H9 (cell line): Measurements from ENCODE around the gene PPP4R2. TPM values are rescaled to one million over a fixed set of nuclear protein-coding genes. Genes with fewer than 3 reads are reported as not detected.

Experiments
- DNase-seq: peaks from one replicate; pipeline ENCODE4 v3.0.0-alpha.2; 2017
- H2AFZ ChIP-seq: one replicate; pipeline ENCODE4 v1.6.1; 2013; ENCODE audit warnings: mild to moderate bottlenecking, low read length, control low read depth, moderate library complexity
- H2AK5ac ChIP-seq: 2 replicates; pipeline ENCODE4 v1.6.1; 2013; ENCODE audit warnings: low read length, control low read depth, mixed read lengths; ENCODE audit not compliant: insufficient read length
- H2BK120ac ChIP-seq: one replicate; pipeline ENCODE4 v1.6.1; 2013; ENCODE audit warnings: low read depth, mild to moderate bottlenecking, low read length, control low read depth, inconsistent platforms; ENCODE audit not compliant: poor library complexity, severe bottlenecking
- H2BK12ac ChIP-seq: 2 replicates; pipeline ENCODE4 v1.6.1; 2013; ENCODE audit warnings: low read length, control low read depth, mixed read lengths, low read depth; ENCODE audit not compliant: insufficient read length
- H2BK15ac ChIP-seq: 2 replicates; pipeline ENCODE4 v1.6.1; 2013; ENCODE audit warnings: low read depth, low read length, control low read depth
- H2BK20ac ChIP-seq: one replicate; pipeline ENCODE4 v1.6.1; 2013; ENCODE audit warnings: low read depth, mild to moderate bottlenecking, low read length, control low read depth, inconsistent platforms; ENCODE audit not compliant: poor library complexity, severe bottlenecking
- H2BK5ac ChIP-seq: 2 replicates; pipeline ENCODE4 v1.6.1; 2013; ENCODE audit warnings: low read length, control low read depth, mixed read lengths; ENCODE audit not compliant: insufficient read length
- H3K14ac ChIP-seq: 2 replicates; pipeline ENCODE4 v1.6.1; 2013; ENCODE audit warnings: low read length, control low read depth; ENCODE audit not compliant: insufficient read depth
- H3K18ac ChIP-seq: 2 replicates; pipeline ENCODE4 v1.6.1; 2013; ENCODE audit warnings: low read depth, mild to moderate bottlenecking, mixed read lengths, low read length, control low read depth; ENCODE audit not compliant: insufficient read length
- H3K23ac ChIP-seq: 2 replicates; pipeline ENCODE4 v1.6.1; 2013; ENCODE audit warnings: low read length, control low read depth, mixed read lengths, low read depth; ENCODE audit not compliant: insufficient read length
- H3K23me2 ChIP-seq: 2 replicates; pipeline ENCODE4 v1.6.1; 2013; ENCODE audit warnings: low read depth, mild to moderate bottlenecking, mixed read lengths, low read length, control low read depth; ENCODE audit not compliant: insufficient read length, poor library complexity, severe bottlenecking
- H3K27ac ChIP-seq: 2 replicates; pipeline ENCODE4 v1.5.1; 2013; ENCODE audit warnings: low read length, control low read depth, mixed read lengths, low read depth; ENCODE audit not compliant: insufficient read length
- H3K27me3 ChIP-seq: 2 replicates; pipeline ENCODE4 v1.6.1; 2013; ENCODE audit warnings: low read length, control low read depth, inconsistent platforms; ENCODE audit not compliant: insufficient read depth
- H3K4ac ChIP-seq: 2 replicates; pipeline ENCODE4 v1.6.1; 2013; ENCODE audit warnings: low read depth, mild to moderate bottlenecking, control low read depth, inconsistent platforms, low read length, moderate library complexity
- H3K4me1 ChIP-seq: 2 replicates; pipeline ENCODE4 v1.6.1; 2013; ENCODE audit warnings: low read length, control low read depth, inconsistent platforms; ENCODE audit not compliant: insufficient read depth
- H3K4me2 ChIP-seq: 2 replicates; pipeline ENCODE4 v1.6.1; 2013; ENCODE audit warnings: low read length, control low read depth, mixed read lengths; ENCODE audit not compliant: insufficient read length, insufficient read depth
- H3K56ac ChIP-seq: 2 replicates; pipeline ENCODE4 v1.6.1; 2013; ENCODE audit warnings: low read depth, mild to moderate bottlenecking, mixed read lengths, low read length, control low read depth; ENCODE audit not compliant: insufficient read length
- H3K79me1 ChIP-seq: 2 replicates; pipeline ENCODE4 v1.6.1; 2013; ENCODE audit warnings: low read depth, mild to moderate bottlenecking, moderate library complexity, low read length, control low read depth, inconsistent platforms; ENCODE audit not compliant: insufficient read depth, poor library complexity, severe bottlenecking
- H3K79me2 ChIP-seq: 2 replicates; pipeline ENCODE4 v1.6.1; 2013; ENCODE audit warnings: low read length, control low read depth, inconsistent platforms; ENCODE audit not compliant: insufficient read depth
- H3K9ac ChIP-seq: 2 replicates; pipeline ENCODE4 v1.6.1; 2013; ENCODE audit warnings: low read length, control low read depth, mixed read lengths; ENCODE audit not compliant: insufficient read length; ENCODE audit errors: extremely low read depth
- H3K9me3 ChIP-seq: one replicate; pipeline ENCODE4 v1.6.1; 2013; ENCODE audit warnings: low read depth, low read length, inconsistent platforms; ENCODE audit not compliant: control insufficient read depth
- H3T11ph ChIP-seq: one replicate; pipeline ENCODE4 v1.6.1; 2013; ENCODE audit warnings: mild to moderate bottlenecking, low read length, control low read depth, inconsistent platforms
- H4K20me1 ChIP-seq: one replicate; pipeline ENCODE4 v1.6.1; 2013; ENCODE audit not compliant: control insufficient read depth, insufficient read length, insufficient read depth
- H4K5ac ChIP-seq: 2 replicates; pipeline ENCODE4 v1.6.1; 2013; ENCODE audit warnings: low read depth, mild to moderate bottlenecking, mixed read lengths, low read length, control low read depth; ENCODE audit not compliant: insufficient read length
- H4K8ac ChIP-seq: replicated peaks from 2 replicates; pipeline ENCODE4 v1.6.1; 2013; ENCODE audit warnings: low read length, control low read depth, mixed read lengths, low read depth; ENCODE audit not compliant: insufficient read length
- H4K91ac ChIP-seq: 2 replicates; pipeline ENCODE4 v1.6.1; 2013; ENCODE audit warnings: low read depth, mild to moderate bottlenecking, moderate library complexity, mixed read lengths, low read length, control low read depth; ENCODE audit not compliant: insufficient read length
- H3K27ac Mint-ChIP-seq, 3 experiments: 2 replicates in 2 of 3; 3 replicates in 1 of 3; pipeline ENCODE4 v1.8.0; 2020 to 2021; ENCODE audit warnings: mixed read lengths in 3 of 3, mild to moderate bottlenecking in 1 of 3, moderate library complexity in 1 of 3
- H3K27me3 Mint-ChIP-seq: 2 replicates; pipeline ENCODE4 v1.8.0; 2021; ENCODE audit warnings: low read depth, mild to moderate bottlenecking, moderate library complexity, mixed read lengths
- H3K36me3 Mint-ChIP-seq, 3 experiments: 2 replicates in 2 of 3; 3 replicates in 1 of 3; pipeline ENCODE4 v1.8.0; 2020 to 2021; ENCODE audit warnings: low read depth in 3 of 3, mixed read lengths in 3 of 3; ENCODE audit not compliant: insufficient read depth in 1 of 3
- H3K4me1 Mint-ChIP-seq, 2 experiments: 2 replicates each; pipeline ENCODE4 v1.8.0; 2020; ENCODE audit warnings: mixed read lengths in 2 of 2
- H3K4me3 Mint-ChIP-seq, 2 experiments: 2 replicates in 1 of 2; 3 replicates in 1 of 2; pipeline ENCODE4 v1.8.0; 2020 to 2021; ENCODE audit warnings: mild to moderate bottlenecking in 2 of 2, mixed read lengths in 2 of 2, moderate library complexity in 1 of 2
- H3K9me3 Mint-ChIP-seq, 2 experiments: 2 replicates in 1 of 2; 3 replicates in 1 of 2; pipeline ENCODE4 v1.8.0; 2020; ENCODE audit warnings: mild to moderate bottlenecking in 2 of 2, mixed read lengths in 2 of 2, moderate library complexity in 1 of 2
- CTCF ChIP-seq: fragments of 200-600 bp; sonication (generic); conservative IDR thresholded peaks from 3 replicates; pipeline ENCODE4 v1.8.0; 2021; ENCODE audit warnings: antibody characterized with exemption, mild to moderate bottlenecking
- WGBS: extraction: QIAGEN DNeasy Blood & Tissue Kit; methylation state at CpG from one replicate; pipeline ENCODE4 v1.1.7; 2013; ENCODE audit warnings: missing lambda C conversion rate, low lambda C conversion rate, mixed read lengths; ENCODE audit not compliant: insufficient read length; ENCODE audit errors: extremely low coverage; 5-methylcytosine and 5-hydroxymethylcytosine counted together
- total RNA-seq: library from RNA; stranded (reverse); gene quantifications from 2 replicates; pipeline ENCODE4 v1.2.1, GENCODE V29; 2021

Gene PPP4R2
- total RNA-seq, 1 experiment from 2014 or later: 132 TPM

DNA sequence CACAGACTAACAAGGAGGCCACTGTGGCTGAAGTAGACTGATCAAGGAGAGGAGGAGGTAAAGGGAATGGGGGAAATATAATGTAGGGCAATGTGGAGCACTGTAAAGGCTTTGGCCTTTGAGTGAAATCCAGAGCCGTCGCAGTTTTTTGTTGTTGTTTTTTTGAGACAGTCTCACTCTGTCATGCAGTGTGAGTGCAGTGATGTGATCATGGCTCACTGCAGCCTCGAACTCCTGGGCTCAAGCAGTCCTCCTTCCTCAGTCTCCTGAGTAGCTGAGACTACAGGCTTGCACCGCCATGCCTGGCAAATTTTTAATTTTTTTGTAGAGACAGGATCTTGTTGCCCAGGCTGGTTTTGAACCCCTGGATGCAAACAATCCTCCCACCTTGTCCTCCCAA is 32.2 kb downstream of the PPP4R2 start:
- WGBS: no CpG with 5 or more reads among the region's 4 CpGs
- Histone ChIP-seq H2AK5ac (no peak overlapping the region), H3K4me2 (no peak overlapping the region), H4K8ac (no peak overlapping the region), H2BK20ac (no peak overlapping the region), H4K5ac (no peak overlapping the region), H4K91ac (no peak overlapping the region), H2BK15ac (no peak overlapping the region), H2BK120ac (no peak overlapping the region), H3K27ac (no peak overlapping the region), H3K79me2 (peaks cover 64% of the 10 kb centered on the region; the same call in 1 of the 2 replicates), H3K4ac (no peak overlapping the region), H3K9me3 (no peaks in the 10 kb centered on the region), H3K18ac (no peak overlapping the region), H4K20me1 (no peaks in the 10 kb centered on the region), H3K23me2 (no peaks in the 10 kb centered on the region), H2BK12ac (no peak overlapping the region), H3K56ac (no peak overlapping the region), H3K9ac (no peak overlapping the region), H3K14ac (no peak overlapping the region), H3T11ph (no peak overlapping the region), H3K23ac (no peak overlapping the region), H3K27me3 (no peaks in the 10 kb centered on the region), H3K79me1 (no peaks in the 10 kb centered on the region), H2BK5ac (no peak overlapping the region), H3K4me1 (peaks cover 7% of the 10 kb centered on the region; the same call in 1 of the 2 replicates), H2AFZ (no peak overlapping the region)
- TF ChIP-seq CTCF: no peak
- Mint-ChIP-seq H3K27me3 (no peaks in the 10 kb centered on the region), H3K9me3 (no peaks in the 10 kb centered on the region), H3K27ac (peak overlapping the region; percentile 54 to 84 (median 79); a peak in 6 of 7 replicates), H3K4me3 (no peak overlapping the region), H3K4me1 (peaks cover 33 to 40% of the 10 kb centered on the region in 2 experiments), H3K36me3 (peaks cover 3 to 7% (median 7%) of the 10 kb centered on the region in 3 experiments; a peak in 6 of 7 replicates)
- DNase-seq: no peak
